H1 (cell line): ENCODE data around the gene CEP170. TPM values are rescaled to one million over a fixed set of nuclear protein-coding genes. Genes with fewer than 3 reads are reported as not detected.

Experiments used
- CTCF ChIA-PET: fragments of 300-600 bp; sonication (Branson Sonifier 250); formaldehyde crosslinking; loops from one replicate; lab custom pipeline; 2021; ENCODE audit not compliant: partially characterized antibody; lab: Charles Lee
- POLR2A ChIA-PET: fragments of 300-600 bp; sonication (Branson Sonifier 250); formaldehyde crosslinking; loops from one replicate; lab custom pipeline; 2021; ENCODE audit warnings: inconsistent platforms; ENCODE audit not compliant: partially characterized antibody; lab: Charles Lee
- DNase-seq, 2 experiments: peaks; one replicate each; pipeline versions ENCODE4 v3.0.0 to v3.0.0-alpha.2; 2010 to 2022; ENCODE audit warnings: low spot score in 2 of 2, low read depth in 1 of 2, mixed read lengths in 1 of 2
- FAIRE-seq: peaks from 2 replicates; lab custom pipeline; 2011; peaks lifted over from hg19 to GRCh38; lab: Jason Lieb, UNC
- H2AFZ ChIP-seq: 2 replicates; pipeline ENCODE4 v1.8.1; 2012; ENCODE audit warnings: low read length, inconsistent platforms
- H2AK5ac ChIP-seq: 2 replicates; pipeline ENCODE4 v1.6.1; 2013; ENCODE audit warnings: low read depth, low read length
- H2BK120ac ChIP-seq: replicated peaks from 2 replicates; pipeline ENCODE3; 2013; ENCODE audit warnings: low read depth, low read length, inconsistent platforms
- H2BK12ac ChIP-seq: 2 replicates; pipeline ENCODE4 v1.6.1; 2013; ENCODE audit warnings: low read depth, low read length
- H2BK15ac ChIP-seq: 2 replicates; pipeline ENCODE4 v1.6.1; 2013; ENCODE audit warnings: low read length
- H2BK20ac ChIP-seq: 2 replicates; pipeline ENCODE4 v1.6.1; 2013; ENCODE audit warnings: low read length
- H2BK5ac ChIP-seq: 2 replicates; pipeline ENCODE4 v1.6.1; 2013; ENCODE audit warnings: low read depth, low read length
- H3K14ac ChIP-seq: 2 replicates; pipeline ENCODE4 v1.6.1; 2013; ENCODE audit warnings: inconsistent platforms; ENCODE audit not compliant: insufficient read length
- H3K18ac ChIP-seq: 2 replicates; pipeline ENCODE4 v1.6.1; 2013; ENCODE audit warnings: low read length; ENCODE audit errors: extremely low read depth
- H3K23ac ChIP-seq: 2 replicates; pipeline ENCODE4 v1.6.1; 2013; ENCODE audit warnings: inconsistent platforms; ENCODE audit not compliant: insufficient read length
- H3K23me2 ChIP-seq: 2 replicates; pipeline ENCODE4 v1.6.1; 2013; ENCODE audit warnings: low read depth, low read length
- H3K27ac ChIP-seq: 2 replicates; pipeline ENCODE4 v1.6.1; 2011; ENCODE audit warnings: low read depth, low read length, inconsistent platforms
- H3K27me3 ChIP-seq, 4 experiments: replicated peaks in 1 of 4; 1 replicate in 1 of 4; 2 replicates in 3 of 4; pipeline versions ENCODE4 v1.6.1 to v1.8.1; 2011 to 2013; ENCODE audit warnings: low read length in 3 of 4, mild to moderate bottlenecking in 3 of 4, inconsistent platforms in 2 of 4, mixed read lengths in 2 of 4, moderate library complexity in 1 of 4; ENCODE audit not compliant: control insufficient read depth in 3 of 4, insufficient read depth in 3 of 4; ENCODE audit errors: extremely low read depth in 1 of 4
- H3K36me3 ChIP-seq, 4 experiments: 2 replicates each; pipeline versions ENCODE4 v1.6.1 to v1.8.1; 2011 to 2013; ENCODE audit warnings: mild to moderate bottlenecking in 4 of 4, low read length in 3 of 4, moderate library complexity in 2 of 4, control low read depth in 1 of 4, inconsistent platforms in 1 of 4; ENCODE audit not compliant: insufficient read depth in 4 of 4, control insufficient read depth in 2 of 4
- H3K4ac ChIP-seq: replicated peaks from 2 replicates; pipeline ENCODE3; 2013; ENCODE audit warnings: low read length, low read depth, mixed read lengths, inconsistent platforms; ENCODE audit not compliant: insufficient read length
- H3K4me1 ChIP-seq, 4 experiments: replicated peaks in 1 of 4; 1 replicate in 1 of 4; 2 replicates in 3 of 4; pipeline versions ENCODE4 v1.6.1 to v1.8.1; 2011 to 2013; ENCODE audit warnings: low read length in 3 of 4, inconsistent platforms in 2 of 4, mixed read lengths in 1 of 4; ENCODE audit not compliant: insufficient read depth in 4 of 4, control insufficient read depth in 3 of 4
- H3K4me2 ChIP-seq, 2 experiments: 2 replicates each; pipeline versions ENCODE4 v1.6.1 to v1.8.1; 2011 to 2013; ENCODE audit warnings: low read depth in 2 of 2, low read length in 2 of 2, control low read depth in 1 of 2, inconsistent platforms in 1 of 2, mild to moderate bottlenecking in 1 of 2; ENCODE audit not compliant: insufficient read depth in 1 of 2
- H3K4me3 ChIP-seq, 4 experiments: fragments of 200-600, 300-600 bp in 1 of 4; sonication (generic), shearing (Covaris generic), sonication (Bioruptor Twin) in 1 of 4; 2 replicates each; pipeline versions ENCODE4 v1.5.1 to v1.8.1; 2011 to 2016; ENCODE audit warnings: low read length in 4 of 4, low read depth in 3 of 4, control low read depth in 2 of 4, inconsistent platforms in 2 of 4, mild to moderate bottlenecking in 2 of 4, mixed read lengths in 1 of 4, moderate library complexity in 1 of 4; ENCODE audit not compliant: insufficient read depth in 2 of 4; ENCODE audit errors: extremely low read depth in 1 of 4
- H3K56ac ChIP-seq: replicated peaks from 2 replicates; pipeline ENCODE3; 2013; ENCODE audit warnings: low read depth, mild to moderate bottlenecking, mixed read lengths, low read length, inconsistent platforms; ENCODE audit not compliant: insufficient read length
- H3K79me1 ChIP-seq: 2 replicates; pipeline ENCODE4 v1.6.1; 2013; ENCODE audit warnings: low read depth, low read length, control low read depth
- H3K79me2 ChIP-seq, 2 experiments: 2 replicates each; pipeline versions ENCODE4 v1.6.1 to v1.8.1; 2012 to 2013; ENCODE audit warnings: low read length in 2 of 2, mild to moderate bottlenecking in 2 of 2, inconsistent platforms in 1 of 2; ENCODE audit not compliant: insufficient read depth in 2 of 2, control insufficient read depth in 1 of 2
- H3K9ac ChIP-seq, 4 experiments: replicated peaks in 1 of 4; 1 replicate in 1 of 4; 2 replicates in 3 of 4; pipeline versions ENCODE4 v1.6.1 to v1.8.1; 2011 to 2013; ENCODE audit warnings: low read depth in 3 of 4, low read length in 3 of 4, control low read depth in 2 of 4, mild to moderate bottlenecking in 2 of 4, moderate library complexity in 2 of 4, inconsistent platforms in 1 of 4; ENCODE audit errors: extremely low read depth in 1 of 4
- H3K9me3 ChIP-seq, 2 experiments: 2 replicates each; pipeline versions ENCODE4 v1.6.1 to v1.8.1; 2012 to 2013; ENCODE audit warnings: mild to moderate bottlenecking in 2 of 2, moderate library complexity in 2 of 2, control low read depth in 1 of 2, inconsistent platforms in 1 of 2, low read depth in 1 of 2, low read length in 1 of 2, mixed read lengths in 1 of 2; ENCODE audit not compliant: insufficient read depth in 2 of 2
- H4K20me1 ChIP-seq, 2 experiments: replicated peaks in 1 of 2; 2 replicates each; pipeline versions ENCODE3 to v1.8.1; 2011 to 2013; ENCODE audit warnings: inconsistent platforms in 2 of 2, low read length in 2 of 2, mild to moderate bottlenecking in 1 of 2; ENCODE audit not compliant: insufficient read depth in 2 of 2, control insufficient read depth in 1 of 2
- H4K5ac ChIP-seq: 2 replicates; pipeline ENCODE4 v1.6.1; 2013; ENCODE audit warnings: low read length, low read depth, mixed read lengths, inconsistent platforms; ENCODE audit not compliant: insufficient read length
- H4K8ac ChIP-seq: 2 replicates; pipeline ENCODE4 v1.8.0; 2013; ENCODE audit warnings: mild to moderate bottlenecking, moderate library complexity, low read length, inconsistent platforms; ENCODE audit not compliant: insufficient read depth; ENCODE audit errors: extremely low read depth
- H4K91ac ChIP-seq: replicated peaks from 2 replicates; pipeline ENCODE3; 2013; ENCODE audit warnings: low read length, mixed read lengths, inconsistent platforms; ENCODE audit not compliant: insufficient read length
- ASH2L ChIP-seq: fragments of 200-600, 300-600 bp; sonication (generic); IDR thresholded peaks from one replicate; pipeline ENCODE4 v1.7.1; 2017; ENCODE audit warnings: low read length
- CEBPB ChIP-seq: IDR thresholded peaks from 2 replicates; pipeline ENCODE4 v1.6.1; 2012; ENCODE audit warnings: low read depth, low read length
- CHD2 ChIP-seq: IDR thresholded peaks from 2 replicates; pipeline ENCODE4 v1.6.1; 2012; ENCODE audit warnings: low read length, improper control_type of control experiment
- E2F6 ChIP-seq: IDR thresholded peaks from 2 replicates; pipeline ENCODE4 v1.6.1; 2012; ENCODE audit warnings: inconsistent platforms
- EZH2 ChIP-seq: fragments of 200-600 bp; sonication (generic); IDR thresholded peaks from 2 replicates; pipeline ENCODE4 v1.7.1; 2012; ENCODE audit warnings: low read depth, mild to moderate bottlenecking, moderate library complexity, low read length, inconsistent platforms; ENCODE audit not compliant: severe bottlenecking
- FOSL1 ChIP-seq: IDR thresholded peaks from 2 replicates; pipeline ENCODE4 v1.6.1; 2011; ENCODE audit warnings: mild to moderate bottlenecking, low read depth, low read length, moderate library complexity; ENCODE audit not compliant: insufficient read depth
- KDM4A ChIP-seq: IDR thresholded peaks from one replicate; pipeline ENCODE4 v1.7.1; 2012; ENCODE audit warnings: low read depth, mild to moderate bottlenecking, moderate library complexity, low read length, inconsistent platforms; ENCODE audit not compliant: severe bottlenecking
- SUZ12 ChIP-seq: fragments of 200-600 bp; sonication (generic); IDR thresholded peaks from 2 replicates; pipeline ENCODE4 v1.6.1; 2012; ENCODE audit warnings: mild to moderate bottlenecking, inconsistent platforms, low read length, moderate library complexity, mixed read lengths
- TAF1 ChIP-seq: IDR thresholded peaks from 2 replicates; pipeline ENCODE4 v1.6.1; 2011; ENCODE audit warnings: mild to moderate bottlenecking, low read depth, low read length
- TEAD4 ChIP-seq: IDR thresholded peaks from 2 replicates; pipeline ENCODE4 v1.6.1; 2012; ENCODE audit warnings: low read depth, low read length, inconsistent platforms, mixed read lengths
- WGBS, 2 experiments: shearing (Covaris generic) in 1 of 2; methylation state at CpG; one replicate each; pipeline versions ENCODE4 v1.1.6 to v1.1.7; 2013 to 2015; ENCODE audit warnings: low lambda C conversion rate in 2 of 2, mixed read lengths in 2 of 2, inconsistent platforms in 1 of 2, low coverage in 1 of 2, missing lambda C conversion rate in 1 of 2; ENCODE audit not compliant: insufficient replicate concordance in 2 of 2, insufficient coverage in 1 of 2, insufficient read length in 1 of 2; ENCODE audit errors: extremely low coverage in 1 of 2, missing lambda C conversion rate in 1 of 2; 5-methylcytosine and 5-hydroxymethylcytosine counted together
- polyA plus RNA-seq, 7 experiments: library from polyadenylated mRNA; depleted of rRNA in 3 of 7; stranded (reverse) in 5 of 7; unstranded in 2 of 7; fragments of >200 nt in 5 of 7; fragments of 200-250 nt in 2 of 7; gene quantifications; 1 replicate in 5 of 7; 2 replicates in 1 of 7; 4 replicates in 1 of 7; pipeline versions ENCODE4 v1.2.1 to v1.2.3, GENCODE V29; 2011 to 2013; ENCODE audit warnings: missing spikeins in 2 of 7, mixed read lengths in 2 of 7
- total RNA-seq: library from RNA; stranded (reverse); fragmentation: NEBNext Ultra II Directional; extraction: Animal tissue kit (Norgen Biotek cat#: 25700); gene quantifications from 2 replicates; pipeline ENCODE4 v1.2.1, GENCODE V29; 2021

Gene CEP170
- total and polyA plus RNA-seq, 2 of the 8 experiments (the other 6 are each of a cell fraction or from before 2014, with no cell fraction given) = 33.1 to 97.2 TPM

- ChIA-PET CTCF (interaction anchor here (1.1 kb wide), 1 partner anchor 777 kb away, joined by 3 read pairs; no protein-coding TSS in a partner anchor), POLR2A (interaction anchor here (1.4 kb wide), 1 partner anchor 12 kb away, joined by 3 read pairs; no protein-coding TSS in a partner anchor)
- no peak overlapping the region for H4K5ac ChIP-seq
- no peak overlapping the region for H2BK12ac ChIP-seq
- no peak overlapping the region for H2BK120ac ChIP-seq
- no peak overlapping the region for H3K4ac ChIP-seq
- no peak overlapping the region for H2AK5ac ChIP-seq
- no peaks in the 10 kb centered on the region for H3K27me3 ChIP-seq
- no peak overlapping the region for H3K4me3 ChIP-seq
- H4K20me1 ChIP-seq = peaks cover 0 to 2% of the 10 kb centered on the region in 2 experiments
- H4K91ac ChIP-seq = no peak overlapping the region
- no peak for DNase-seq
- no peak overlapping the region for H3K4me2 ChIP-seq
- H2BK5ac ChIP-seq = no peak overlapping the region
- no peak overlapping the region for H3K27ac ChIP-seq
- H2AFZ ChIP-seq = no peak overlapping the region
- H4K8ac ChIP-seq = no peak overlapping the region
- no peak overlapping the region for H2BK20ac ChIP-seq
- H3K79me2 ChIP-seq = peaks cover 17 to 97% of the 10 kb centered on the region in 2 experiments
- H3K9me3 ChIP-seq = no peaks in the 10 kb centered on the region
- WGBS, 2 experiments = 100% methylated on average over 1 of the region's 1 CpG; no CpG with 5 or more reads in 1 of the 2 experiments
- no peak for FAIRE-seq
- TF ChIP-seq TAF1 (no peak), CHD2 (no peak), ASH2L (no peak), CEBPB (no peak), KDM4A (no peak), E2F6 (no peak), FOSL1 (no peak), TEAD4 (no peak), SUZ12 (no peak), EZH2 (no peak)
- no peaks in the 10 kb centered on the region for H3K36me3 ChIP-seq
- no peak overlapping the region for H3K23ac ChIP-seq
- no peak overlapping the region for H2BK15ac ChIP-seq
- no peak overlapping the region for H3K9ac ChIP-seq
- 0 out of 7 replicates have a peak, but pooled peaks cover 0 to 4% (median 0%) of the 10 kb centered on the region in 4 experiments for H3K4me1 ChIP-seq
- no peak overlapping the region for H3K18ac ChIP-seq
- no peak overlapping the region for H3K14ac ChIP-seq
- H3K56ac ChIP-seq = no peak overlapping the region
- no peaks in the 10 kb centered on the region for H3K23me2 ChIP-seq
- no peaks in the 10 kb centered on the region for H3K79me1 ChIP-seq
These were observed 8.2 kb downstream of the CEP170 start for GRCh38 chr1:243246916-243247315.
